Raji (cell line): Measurements from ENCODE around the gene GRIK4.

ENCODE experiments used
- POLR2A ChIP-seq: IDR thresholded peaks from 2 replicates; pipeline ENCODE4 v1.6.1; 2011; ENCODE audit warnings: low read depth, low read length, control low read depth; ENCODE audit not compliant: insufficient read depth

Gene GRIK4

GRCh38 chr11:120501440-120501839 is 10.1 kb upstream of the GRIK4 start:
- no peak for TF ChIP-seq POLR2A

- no peak for TF ChIP-seq POLR2A
Observed at GRCh38 chr11:120501976-120502755, 9.4 kb upstream of the GRIK4 start.

- TF ChIP-seq POLR2A, result no peak
Observed at GRCh38 chr11:120505801-120506425, 5.6 kb upstream of the GRIK4 start.

- TF ChIP-seq POLR2A, result no peak
Observed at GRCh38 chr11:120509346-120510053, 2.0 kb upstream of the GRIK4 start.

- TF ChIP-seq POLR2A, result no peak
Observed at GRCh38 chr11:120510406-120511115, 987 bp upstream of the GRIK4 start.

- TF ChIP-seq POLR2A, result no peak
Observed at GRCh38 chr11:120511820-120512738, 531 bp downstream of the GRIK4 start.

- no peak for TF ChIP-seq POLR2A
Observed at GRCh38 chr11:120512739-120513435, 1.3 kb downstream of the GRIK4 start.

- no peak for TF ChIP-seq POLR2A
Observed at GRCh38 chr11:120513436-120514315, 2.1 kb downstream of the GRIK4 start.

GRCh38 chr11:120514541-120515121 is 3.1 kb downstream of the GRIK4 start:
- TF ChIP-seq POLR2A, result no peak

GRCh38 chr11:120515186-120515723 is 3.7 kb downstream of the GRIK4 start:
- TF ChIP-seq POLR2A, result no peak

GRCh38 chr11:120516461-120517389 is 5.2 kb downstream of the GRIK4 start:
- TF ChIP-seq POLR2A, result no peak

GRCh38 chr11:120517390-120517761 is 5.8 kb downstream of the GRIK4 start:
- no peak for TF ChIP-seq POLR2A
